HepG2 (cell line): ENCODE measurements around the gene GNMT. TPM values are rescaled to one million over a fixed set of nuclear protein-coding genes. Genes with fewer than 3 reads are reported as not detected.
A peak's percentile ranks its signal among the peaks of the same experiment; 100 is the strongest.

Experiments
- ATAC-seq: fragments of 200-7000 bp; cut with Tn5 transposase; 3 replicates; pipeline ENCODE4 v1.9.1; 2020; ENCODE audit warnings: mild to moderate bottlenecking, moderate library complexity
- BruUV-seq: library from RNA; stranded (reverse); fragments of 400-500 nt; replicated peaks from 2 replicates; lab custom pipeline; 2021; lab: Mats Ljungman, UMichigan
- CTCF ChIA-PET: fragments of 300-600 bp; formaldehyde crosslinking; extraction: SDS; loops from one replicate; lab custom pipeline; 2021; ENCODE audit warnings: low total read pairs, inconsistent platforms, low intra/inter-chr PET ratio; lab: Yijun Ruan, JAX
- POLR2A ChIA-PET: fragments of 350-600 bp; sonication (Branson Sonifier 250); formaldehyde crosslinking; loops from one replicate; lab custom pipeline; 2020; ENCODE audit warnings: antibody characterized with exemption, inconsistent platforms; lab: Yijun Ruan, JAX
- DNase-seq: peaks from one replicate; pipeline ENCODE4 v3.0.0-alpha.2; 2015; ENCODE audit warnings: low spot score
- FAIRE-seq: peaks from 3 replicates; lab custom pipeline; 2011; peaks lifted over from hg19 to GRCh38; lab: Jason Lieb, UNC
- H2AFZ ChIP-seq: one replicate; pipeline ENCODE4 v1.6.1; 2011; ENCODE audit warnings: low read length, inconsistent platforms
- H3K27ac ChIP-seq: fragments of 300-600 bp; 3 replicates; pipeline ENCODE4 v1.8.0; 2011; ENCODE audit warnings: mixed run types, mild to moderate bottlenecking, mixed read lengths, low read length, inconsistent platforms; ENCODE audit not compliant: insufficient read depth; ENCODE audit errors: extremely low read length
- H3K27me3 ChIP-seq, 2 experiments: fragments of 200-600 bp in 1 of 2; 2 replicates in 1 of 2; 3 replicates in 1 of 2; pipeline versions ENCODE4 v1.6.0 to v1.8.0; 2011; ENCODE audit warnings: low read length in 2 of 2, mild to moderate bottlenecking in 2 of 2, moderate library complexity in 2 of 2, inconsistent platforms in 1 of 2; ENCODE audit not compliant: insufficient read depth in 2 of 2, control insufficient read depth in 1 of 2
- H3K36me3 ChIP-seq, 2 experiments: fragments of 200-600 bp in 1 of 2; replicated peaks in 1 of 2; 2 replicates in 1 of 2; 3 replicates in 1 of 2; pipeline versions ENCODE4 v1.5.1 to v1.8.0; 2011; ENCODE audit warnings: low read length in 2 of 2, inconsistent platforms in 1 of 2; ENCODE audit not compliant: insufficient read depth in 2 of 2, control insufficient read depth in 1 of 2
- H3K4me1 ChIP-seq: 2 replicates; pipeline ENCODE4 v1.5.1; 2012; ENCODE audit warnings: low read length, inconsistent platforms; ENCODE audit not compliant: insufficient read depth
- H3K4me2 ChIP-seq: 2 replicates; pipeline ENCODE4 v1.6.0; 2011; ENCODE audit warnings: low read depth, low read length, inconsistent platforms
- H3K4me3 ChIP-seq, 3 experiments: fragments of 200-600 bp in 1 of 3; sonication (generic), shearing (Covaris generic) in 1 of 3; replicated peaks in 1 of 3; 2 replicates each; pipeline ENCODE4 v1.5.1; 2011 to 2016; ENCODE audit warnings: low read length in 3 of 3, inconsistent platforms in 2 of 3, low read depth in 2 of 3, mild to moderate bottlenecking in 2 of 3, control low read depth in 1 of 3, mixed read lengths in 1 of 3; ENCODE audit not compliant: insufficient read depth in 1 of 3
- H3K79me2 ChIP-seq: one replicate; pipeline ENCODE4 v1.6.1; 2011; ENCODE audit warnings: low read length, inconsistent platforms; ENCODE audit not compliant: insufficient read depth
- H3K9ac ChIP-seq: 2 replicates; pipeline ENCODE4 v1.6.0; 2011; ENCODE audit warnings: mild to moderate bottlenecking, low read depth, low read length, inconsistent platforms; ENCODE audit not compliant: insufficient read depth
- H3K9me3 ChIP-seq: 2 replicates; pipeline ENCODE4 v1.5.1; 2012; ENCODE audit warnings: mild to moderate bottlenecking, low read length
- H4K20me1 ChIP-seq: 2 replicates; pipeline ENCODE4 v1.6.0; 2011; ENCODE audit warnings: inconsistent platforms, mild to moderate bottlenecking, low read length, moderate library complexity; ENCODE audit not compliant: insufficient read depth
- BHLHE40 ChIP-seq: IDR thresholded peaks from 2 replicates; pipeline ENCODE4 v1.6.1; 2011; ENCODE audit warnings: low read length, improper control_type of control experiment
- KMT2A ChIP-seq: sonication (generic); formaldehyde crosslinking; IDR thresholded peaks from 2 replicates; pipeline ENCODE4 v1.4.0; 2020; ENCODE audit warnings: missing genetic modification reagents
- RNF2 ChIP-seq: fragments of 450-650 bp; conservative IDR thresholded peaks from 2 replicates; pipeline ENCODE4 v1.6.1; 2016; ENCODE audit warnings: low read depth
- ZNF790 ChIP-seq: sonication (generic); formaldehyde crosslinking; IDR thresholded peaks from 2 replicates; pipeline ENCODE4 v1.8.0; 2022; ENCODE audit warnings: missing genetic modification reagents, mild to moderate bottlenecking, borderline replicate concordance
- WGBS: methylation state at CpG from one replicate; pipeline ENCODE4 v1.1.6; 2017; ENCODE audit warnings: low lambda C conversion rate; 5-methylcytosine and 5-hydroxymethylcytosine counted together
- in situ Hi-C: cut with HindIII; loops from 2 replicates; pipeline ENCODE4 v1.10.0; 2017; ENCODE audit warnings: low pct_unique_long_range_greater_than_20kb; ENCODE audit not compliant: extremely low pct_ligation_motif_present
- intact Hi-C: fragments of 100-400 bp; cut with micrococcal nuclease; formaldehyde crosslinking; loops from one replicate; pipeline ENCODE4 v1.10.0; 2022; ENCODE audit not compliant: unreplicated experiment
- polyA plus RNA-seq, 8 experiments: library from polyadenylated mRNA; depleted of rRNA in 3 of 8; stranded (reverse) in 7 of 8; unstranded in 1 of 8; fragments of >200 nt; fragmentation: Illumina TruSeq in 4 of 8; extraction: Trizol in 4 of 8; gene quantifications; 2 replicates each; pipeline versions ENCODE4 v1.2.1 to v1.2.3, GENCODE V29; 2011 to 2016; ENCODE audit warnings: low read depth in 4 of 8, missing spikeins in 1 of 8, mixed read lengths in 1 of 8; ENCODE audit not compliant: insufficient read depth in 1 of 8
- total RNA-seq, 5 experiments: library from RNA; depleted of rRNA; stranded (reverse); fragments of >200 nt; fragmentation: Illumina TruSeq; extraction: Trizol; gene quantifications; 2 replicates each; pipeline ENCODE4 v1.2.3, GENCODE V29; 2016; ENCODE audit warnings: low read depth in 1 of 5
- TF ChIP-seq, protein P1 (sequence below): sonication (generic); formaldehyde crosslinking; IDR thresholded peaks from 2 replicates; pipeline ENCODE4 v1.5.0; 2020; ENCODE audit warnings: missing genetic modification reagents, mild to moderate bottlenecking, borderline replicate concordance

The GNMT gene
- total and polyA plus RNA-seq, 2 of the 13 experiments (the other 11 are each of a cell fraction or from before 2014, with no cell fraction given): 2.8 to 7.0 TPM

DNA sequence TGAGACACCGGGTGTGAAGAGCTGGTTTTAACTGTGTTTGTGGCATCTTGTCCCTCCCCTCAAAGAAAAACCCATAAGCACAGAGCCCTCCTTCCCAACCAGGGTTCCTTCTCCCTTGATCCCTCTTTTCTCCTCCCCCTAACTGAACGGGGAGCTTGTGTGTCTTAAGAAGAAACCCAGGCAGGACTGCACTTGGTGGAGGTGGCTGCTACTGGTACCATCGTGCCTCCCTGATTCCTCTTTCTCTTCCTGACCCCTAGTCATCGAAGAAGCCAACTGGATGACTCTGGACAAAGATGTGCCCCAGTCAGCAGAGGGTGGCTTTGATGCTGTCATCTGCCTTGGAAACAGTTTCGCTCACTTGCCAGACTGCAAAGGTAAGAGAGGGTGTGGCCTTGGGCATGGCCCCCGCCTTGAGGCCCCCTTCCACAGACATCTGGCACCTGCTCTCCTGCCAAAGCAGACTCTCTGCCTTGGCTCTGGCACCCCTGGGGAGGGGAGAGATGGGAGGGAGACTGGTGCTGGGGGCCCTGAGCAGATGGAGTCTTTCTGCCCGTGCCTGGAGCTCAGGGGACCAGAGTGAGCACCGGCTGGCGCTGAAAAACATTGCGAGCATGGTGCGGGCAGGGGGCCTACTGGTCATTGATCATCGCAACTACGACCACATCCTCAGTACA, 2.1 kb downstream of the GNMT start:
- no peaks in the 10 kb centered on the region for H3K9me3 ChIP-seq
- no TSS peak for BruUV-seq
- FAIRE-seq: peak; percentile 21
- CTCF ChIA-PET: no interaction called here
- no peak for ATAC-seq
- 0 out of 5 replicates have a peak, but pooled peaks cover 0 to 1% of the 10 kb centered on the region in 2 experiments for H3K36me3 ChIP-seq
- no peak overlapping the region for H3K4me2 ChIP-seq
- TF ChIP-seq, protein P1, sequence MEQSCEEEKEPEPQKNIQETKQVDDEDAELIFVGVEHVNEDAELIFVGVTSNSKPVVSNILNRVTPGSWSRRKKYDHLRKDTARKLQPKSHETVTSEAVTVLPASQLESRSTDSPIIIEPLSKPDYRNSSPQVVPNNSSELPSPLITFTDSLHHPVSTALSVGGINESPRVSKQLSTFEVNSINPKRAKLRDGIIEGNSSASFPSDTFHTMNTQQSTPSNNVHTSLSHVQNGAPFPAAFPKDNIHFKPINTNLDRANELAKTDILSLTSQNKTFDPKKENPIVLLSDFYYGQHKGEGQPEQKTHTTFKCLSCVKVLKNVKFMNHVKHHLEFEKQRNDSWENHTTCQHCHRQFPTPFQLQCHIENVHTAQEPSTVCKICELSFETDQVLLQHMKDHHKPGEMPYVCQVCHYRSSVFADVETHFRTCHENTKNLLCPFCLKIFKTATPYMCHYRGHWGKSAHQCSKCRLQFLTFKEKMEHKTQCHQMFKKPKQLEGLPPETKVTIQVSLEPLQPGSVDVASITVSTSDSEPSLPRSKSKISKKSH (CRISPR knock-in tag): peak; percentile 48; the same call in 1 of the 2 replicates
- no peak for TF ChIP-seq RNF2
- no peak for TF ChIP-seq ZNF790 (CRISPR knock-in tag)
- TF ChIP-seq BHLHE40: no peak
- TF ChIP-seq KMT2A: no peak
- peaks cover 33% of the 10 kb centered on the region for H3K4me1 ChIP-seq
- no peak overlapping the region for H3K27ac ChIP-seq
- no peak for DNase-seq
- no peaks in the 10 kb centered on the region for H4K20me1 ChIP-seq
- H2AFZ ChIP-seq: no peak overlapping the region
- H3K27me3 ChIP-seq: no peaks in the 10 kb centered on the region; a peak in 1 of 5 replicates
- no peak overlapping the region for H3K4me3 ChIP-seq
- no peaks in the 10 kb centered on the region for H3K79me2 ChIP-seq
- intact Hi-C loops: loop anchor here (5.0 kb wide), 1 partner anchor 50 kb away; the partner anchor contains the start of genes KLHDC3 and MEA1
- POLR2A ChIA-PET: interaction anchor here (4.3 kb wide), 1 partner anchor 33 kb away, joined by 36 read pairs; the partner anchor contains the start of gene CNPY3
- in situ Hi-C loops: no loop called here
- WGBS: 93% methylated on average over 13 of the region's 13 CpGs
- H3K9ac ChIP-seq: no peak overlapping the region
